WERI-Rb-1 (cell line): Measurements from ENCODE around the gene DYNC1LI1.
"Not testable (repeated sequence)": the region's sequence is repeated elsewhere in the genome, so short reads cannot be mapped to it uniquely, and the experiment has no call there.

Experiments used
- DNase-seq: peaks from one replicate; pipeline ENCODE4 v3.0.0-alpha.2; 2020
- H3K27ac ChIP-seq: fragments of 250-450 bp; sonication (Bioruptor Pico); 2 replicates; pipeline ENCODE4 v1.5.1; 2020; ENCODE audit warnings: mild to moderate bottlenecking, moderate library complexity
- H3K27me3 ChIP-seq: fragments of 250-450 bp; sonication (Bioruptor Pico); 2 replicates; pipeline ENCODE4 v1.5.1; 2021; ENCODE audit warnings: mild to moderate bottlenecking, low read depth, moderate library complexity; ENCODE audit not compliant: insufficient read depth, severe bottlenecking
- H3K36me3 ChIP-seq: fragments of 250-450 bp; sonication (Bioruptor Pico); 2 replicates; pipeline ENCODE4 v1.5.1; 2020; ENCODE audit warnings: mild to moderate bottlenecking, moderate library complexity
- H3K4me3 ChIP-seq: 2 replicates; pipeline ENCODE4 v1.5.1; 2011; ENCODE audit warnings: low read depth, mild to moderate bottlenecking, control low read depth, low read length
- H3K9me3 ChIP-seq: fragments of 250-450 bp; sonication (Bioruptor Pico); 2 replicates; pipeline ENCODE4 v1.5.1; 2021; ENCODE audit warnings: mild to moderate bottlenecking, moderate library complexity; ENCODE audit not compliant: severe bottlenecking
- TF ChIP-seq, protein P1 (sequence below): IDR thresholded peaks from 2 replicates; pipeline ENCODE4 v1.5.1; 2011; ENCODE audit warnings: low read depth, mild to moderate bottlenecking, control low read depth, inconsistent platforms, low read length

The DYNC1LI1 gene

GRCh38 chr3:32525720-32526119 is 44.9 kb downstream of the DYNC1LI1 start:
- Histone ChIP-seq H3K9me3 (no peaks in the 10 kb centered on the region), H3K4me3 (no peak overlapping the region), H3K27me3 (no peaks in the 10 kb centered on the region), H3K27ac (no peak overlapping the region), H3K36me3 (peaks cover 36% of the 10 kb centered on the region)
- TF ChIP-seq, protein P1, sequence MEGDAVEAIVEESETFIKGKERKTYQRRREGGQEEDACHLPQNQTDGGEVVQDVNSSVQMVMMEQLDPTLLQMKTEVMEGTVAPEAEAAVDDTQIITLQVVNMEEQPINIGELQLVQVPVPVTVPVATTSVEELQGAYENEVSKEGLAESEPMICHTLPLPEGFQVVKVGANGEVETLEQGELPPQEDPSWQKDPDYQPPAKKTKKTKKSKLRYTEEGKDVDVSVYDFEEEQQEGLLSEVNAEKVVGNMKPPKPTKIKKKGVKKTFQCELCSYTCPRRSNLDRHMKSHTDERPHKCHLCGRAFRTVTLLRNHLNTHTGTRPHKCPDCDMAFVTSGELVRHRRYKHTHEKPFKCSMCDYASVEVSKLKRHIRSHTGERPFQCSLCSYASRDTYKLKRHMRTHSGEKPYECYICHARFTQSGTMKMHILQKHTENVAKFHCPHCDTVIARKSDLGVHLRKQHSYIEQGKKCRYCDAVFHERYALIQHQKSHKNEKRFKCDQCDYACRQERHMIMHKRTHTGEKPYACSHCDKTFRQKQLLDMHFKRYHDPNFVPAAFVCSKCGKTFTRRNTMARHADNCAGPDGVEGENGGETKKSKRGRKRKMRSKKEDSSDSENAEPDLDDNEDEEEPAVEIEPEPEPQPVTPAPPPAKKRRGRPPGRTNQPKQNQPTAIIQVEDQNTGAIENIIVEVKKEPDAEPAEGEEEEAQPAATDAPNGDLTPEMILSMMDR = no peak
- DNase-seq = no peak

DNA sequence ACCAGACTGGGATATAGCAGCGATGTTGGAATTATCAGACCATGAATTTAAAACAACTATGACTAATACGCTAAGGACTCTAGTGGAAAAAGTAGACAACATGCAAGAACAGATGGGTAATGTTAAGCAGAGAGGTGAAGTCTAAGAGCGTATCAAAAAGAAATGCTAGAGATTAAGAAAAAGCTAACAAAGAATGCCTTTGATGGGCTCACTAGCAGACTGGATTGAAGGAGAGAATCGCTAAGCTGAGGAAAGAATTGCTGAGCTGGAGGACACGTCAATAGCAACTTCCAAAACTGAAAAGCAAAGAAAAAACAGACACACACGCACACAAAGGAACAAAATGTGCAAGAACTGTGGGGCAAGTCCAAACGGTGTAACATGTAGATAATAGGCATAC is 48.0 kb downstream of the DYNC1LI1 start:
- H3K36me3 ChIP-seq = peaks cover 20% of the 10 kb centered on the region
- no peak overlapping the region for H3K4me3 ChIP-seq
- DNase-seq = no peak
- no peak overlapping the region for H3K27ac ChIP-seq
- H3K27me3 ChIP-seq = no peaks in the 10 kb centered on the region
- TF ChIP-seq, protein P1 = no peak
- no peaks in the 10 kb centered on the region for H3K9me3 ChIP-seq

GRCh38 chr3:32518921-32519320 is 51.7 kb downstream of the DYNC1LI1 start:
- H3K27ac ChIP-seq, H3K36me3 ChIP-seq, H3K4me3 ChIP-seq, H3K9me3 ChIP-seq, H3K27me3 ChIP-seq, DNase-seq: not testable (repeated sequence)

DNA sequence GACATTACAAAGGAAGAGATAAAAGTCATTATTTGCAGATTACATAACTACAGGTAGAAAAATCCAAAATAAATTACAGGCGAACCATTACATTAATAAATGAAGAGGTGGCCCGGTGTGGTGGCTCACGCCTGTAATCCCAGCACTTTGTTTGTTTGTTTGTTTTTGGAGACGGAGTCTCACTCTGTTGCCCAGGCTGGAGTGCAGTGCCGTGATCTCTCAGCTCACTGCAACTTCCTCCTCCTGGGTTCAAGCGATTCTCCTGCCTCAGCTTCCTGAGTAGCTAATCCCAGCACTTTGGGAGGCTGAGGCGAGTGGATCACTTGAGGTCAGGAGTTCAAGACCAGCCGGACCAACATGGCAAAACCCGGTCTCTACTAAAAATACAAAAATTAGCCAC is 53.9 kb downstream of the DYNC1LI1 start:
- H3K4me3 ChIP-seq, H3K9me3 ChIP-seq, H3K36me3 ChIP-seq, H3K27ac ChIP-seq, DNase-seq, H3K27me3 ChIP-seq: not testable (repeated sequence)

GRCh38 chr3:32511005-32511404 is 59.7 kb downstream of the DYNC1LI1 start:
- no peak for DNase-seq

DNA sequence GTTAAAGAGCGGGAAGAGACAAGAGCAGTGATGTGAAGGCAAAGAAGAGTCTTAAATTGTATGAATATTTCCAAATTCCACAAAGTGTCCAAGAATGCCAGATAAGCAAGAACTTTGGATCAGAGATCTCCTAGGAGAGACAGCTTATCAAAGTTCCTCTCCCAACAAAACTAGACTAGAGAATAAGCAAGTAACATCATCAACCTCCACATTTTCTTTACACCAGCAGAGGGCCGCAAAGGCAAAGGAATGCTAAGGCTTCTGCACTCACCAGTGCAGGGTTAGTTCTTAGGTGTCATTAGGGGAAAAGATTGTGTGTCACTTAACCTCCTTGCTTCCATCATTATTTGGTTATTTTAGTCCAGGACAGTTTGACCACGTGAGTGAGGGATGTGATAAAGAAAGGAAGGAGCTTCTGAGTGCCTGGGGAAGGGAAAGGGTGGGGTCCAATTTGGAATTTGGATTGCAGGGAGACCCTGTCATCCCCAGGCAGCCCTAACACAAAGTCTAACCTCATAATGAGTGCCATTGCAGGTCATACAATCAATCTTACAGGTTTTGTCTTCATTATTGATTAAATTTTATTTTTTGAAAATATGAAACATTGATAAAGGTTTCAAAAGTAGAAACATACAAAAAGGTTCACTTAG is 60.5 kb downstream of the DYNC1LI1 start:
- peak; percentile 68 for DNase-seq
- no peaks in the 10 kb centered on the region for H3K9me3 ChIP-seq
- no peaks in the 10 kb centered on the region for H3K36me3 ChIP-seq
- H3K4me3 ChIP-seq = no peak overlapping the region
- no peak overlapping the region for H3K27ac ChIP-seq
- TF ChIP-seq, protein P1 = peak; percentile 75
- no peaks in the 10 kb centered on the region for H3K27me3 ChIP-seq

More at GRCh38 chr3:32511005-32511404, 59.7 kb downstream of the DYNC1LI1 start:
- no peak overlapping the region for H3K4me3 ChIP-seq
- no peaks in the 10 kb centered on the region for H3K9me3 ChIP-seq
- no peak overlapping the region for H3K27ac ChIP-seq
- TF ChIP-seq, protein P1 = no peak
- no peaks in the 10 kb centered on the region for H3K27me3 ChIP-seq
- no peaks in the 10 kb centered on the region for H3K36me3 ChIP-seq

DNA sequence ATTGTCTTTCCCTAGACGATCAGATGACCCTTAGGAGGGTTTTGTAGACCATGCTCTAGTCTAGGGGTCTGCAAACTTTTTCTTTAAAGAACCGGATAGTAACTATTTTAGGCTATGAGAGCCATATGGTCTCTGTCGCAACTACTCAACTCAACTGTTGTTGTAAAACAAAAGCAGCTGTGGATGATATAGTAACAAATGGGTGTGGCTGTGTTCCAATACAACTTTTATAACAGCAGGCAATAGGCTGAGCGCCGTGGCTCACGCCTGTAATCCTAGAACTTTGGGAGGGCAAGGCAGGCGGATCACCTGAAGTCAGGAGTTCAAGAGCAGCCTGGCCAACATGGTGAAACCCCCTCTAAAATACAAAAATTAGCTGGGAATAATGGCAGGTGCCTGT is 61.9 kb downstream of the DYNC1LI1 start:
- Histone ChIP-seq H3K9me3 (no peaks in the 10 kb centered on the region), H3K27me3 (no peaks in the 10 kb centered on the region), H3K4me3 (no peak overlapping the region), H3K27ac (no peak overlapping the region), H3K36me3 (no peaks in the 10 kb centered on the region)
- no peak for DNase-seq
- TF ChIP-seq, protein P1 = no peak
